GM12878 (cell line): ENCODE data around the gene RAB3GAP1. TPM values are rescaled to one million over a fixed set of nuclear protein-coding genes. Genes with fewer than 3 reads are reported as not detected.

Experiments used
- ATAC-seq: fragments of 200-7000 bp; cut with Tn5 transposase; 3 replicates; pipeline ENCODE4 v1.9.1; 2020; ENCODE audit warnings: mild to moderate bottlenecking, moderate library complexity
- BruUV-seq: library from RNA; stranded (reverse); fragments of 400-500 nt; replicated peaks from 2 replicates; lab custom pipeline; 2021; lab: Mats Ljungman, UMichigan
- CTCF ChIA-PET: fragments of 300-600 bp; sonication (Branson Sonifier 250); formaldehyde crosslinking; extraction: SDS; loops from one replicate; lab custom pipeline; 2021; ENCODE audit warnings: inconsistent platforms; lab: Yijun Ruan, JAX
- POLR2A ChIA-PET: fragments of 350-600 bp; formaldehyde crosslinking; extraction: SDS; loops from one replicate; lab custom pipeline; 2021; ENCODE audit warnings: inconsistent platforms; lab: Charles Lee
- RAD21 ChIA-PET: fragments of 300-600 bp; sonication (Branson Sonifier 250); formaldehyde crosslinking; loops from one replicate; lab custom pipeline; 2023; ENCODE audit warnings: antibody characterized with exemption; ENCODE audit not compliant: unreplicated experiment; lab: Charles Lee
- SMC1A ChIA-PET: fragments of 300-600 bp; sonication (Branson Sonifier 250); formaldehyde crosslinking; loops from one replicate; lab custom pipeline; 2023; ENCODE audit not compliant: unreplicated experiment, uncharacterized antibody; lab: Charles Lee
- DNase-seq: peaks from one replicate; pipeline ENCODE4 v3.0.0-alpha.2; 2011; ENCODE audit warnings: low read depth, low spot score
- FAIRE-seq: peaks from 3 replicates; lab custom pipeline; 2011; peaks lifted over from hg19 to GRCh38; lab: Jason Lieb, UNC
- H2AFZ ChIP-seq: 2 replicates; pipeline ENCODE4 v1.6.0; 2011; ENCODE audit warnings: low read depth, low read length, control low read depth; ENCODE audit not compliant: control insufficient read depth
- H3K27ac ChIP-seq: 2 replicates; pipeline ENCODE4 v1.5.1; 2011; ENCODE audit warnings: control low read depth; ENCODE audit not compliant: control insufficient read depth, insufficient read depth
- H3K27me3 ChIP-seq, 2 experiments: replicated peaks in 1 of 2; 2 replicates each; pipeline versions ENCODE4 v1.6.0 to v1.6.1; 2011; ENCODE audit warnings: low read length in 1 of 2; ENCODE audit not compliant: control insufficient read depth in 2 of 2, insufficient read depth in 2 of 2
- H3K36me3 ChIP-seq, 2 experiments: 2 replicates each; pipeline ENCODE4 v1.5.1; 2011; ENCODE audit warnings: low read length in 1 of 2; ENCODE audit not compliant: control insufficient read depth in 2 of 2, insufficient read depth in 2 of 2
- H3K4me1 ChIP-seq: 2 replicates; pipeline ENCODE4 v1.6.1; 2011; ENCODE audit warnings: mild to moderate bottlenecking, low read length, moderate library complexity, mixed read lengths; ENCODE audit not compliant: control insufficient read depth, insufficient read depth
- H3K4me2 ChIP-seq: 2 replicates; pipeline ENCODE4 v1.6.0; 2011; ENCODE audit warnings: control low read depth; ENCODE audit not compliant: control insufficient read depth, insufficient read depth
- H3K4me3 ChIP-seq: fragments of 200-600 bp; sonication (generic); 2 replicates; pipeline ENCODE4 v1.5.1; 2016
- H3K79me2 ChIP-seq: 2 replicates; pipeline ENCODE4 v1.6.0; 2011; ENCODE audit warnings: low read length; ENCODE audit not compliant: control insufficient read depth, insufficient read depth
- H3K9ac ChIP-seq: 2 replicates; pipeline ENCODE4 v1.8.0; 2011; ENCODE audit warnings: low read length, control low read depth, mixed read lengths; ENCODE audit not compliant: control insufficient read depth, insufficient read depth
- H3K9me3 ChIP-seq: replicated peaks from 3 replicates; pipeline ENCODE4 v1.5.1; 2011; ENCODE audit warnings: mild to moderate bottlenecking, low read length; ENCODE audit not compliant: control insufficient read depth, insufficient read depth
- H4K20me1 ChIP-seq: 2 replicates; pipeline ENCODE4 v1.6.0; 2011; ENCODE audit not compliant: control insufficient read depth, insufficient read depth
- CBX3 ChIP-seq: fragments of 200-600 bp; sonication (generic); IDR thresholded peaks from 2 replicates; pipeline ENCODE4 v1.6.1; 2016; ENCODE audit warnings: low read depth, borderline replicate concordance
- EP300 ChIP-seq, 2 experiments: fragments of 150-350 bp in 1 of 2; IDR thresholded peaks; 2 replicates each; pipeline ENCODE4 v1.6.1; 2011 to 2012; ENCODE audit warnings: low read depth in 2 of 2, low read length in 2 of 2, borderline replicate concordance in 1 of 2, improper control_type of control experiment in 1 of 2, inconsistent platforms in 1 of 2; ENCODE audit not compliant: control insufficient read depth in 1 of 2
- GATAD2B ChIP-seq: fragments of 450-650 bp; conservative IDR thresholded peaks from 2 replicates; pipeline ENCODE4 v1.6.1; 2017; ENCODE audit warnings: low read depth, mild to moderate bottlenecking, moderate library complexity
- IKZF2 ChIP-seq, 2 experiments: fragments of 450-650 bp; IDR thresholded peaks; 2 replicates each; pipeline ENCODE4 v1.6.1; 2017; ENCODE audit warnings: mild to moderate bottlenecking in 2 of 2, moderate library complexity in 2 of 2
- JUND ChIP-seq: IDR thresholded peaks from 2 replicates; pipeline ENCODE4 v1.6.1; 2012; ENCODE audit warnings: low read depth, mild to moderate bottlenecking, low read length, improper control_type of control experiment, moderate library complexity
- MTA2 ChIP-seq: fragments of 450-650 bp; IDR thresholded peaks from 2 replicates; pipeline ENCODE4 v1.6.1; 2016; ENCODE audit warnings: low read depth, mild to moderate bottlenecking, moderate library complexity
- NFYA ChIP-seq: IDR thresholded peaks from 2 replicates; pipeline ENCODE4 v1.6.1; 2011; ENCODE audit warnings: low read depth, mild to moderate bottlenecking, low read length, improper control_type of control experiment, borderline replicate concordance
- POLR2AphosphoS2 ChIP-seq: IDR thresholded peaks from 2 replicates; pipeline ENCODE4 v1.6.1; 2011; ENCODE audit warnings: low read depth, mild to moderate bottlenecking, low read length, improper control_type of control experiment, moderate library complexity
- POU2F2 ChIP-seq: IDR thresholded peaks from 3 replicates; pipeline ENCODE4 v1.6.1; 2011; ENCODE audit warnings: low read depth, mild to moderate bottlenecking, low read length, borderline replicate concordance
- SMAD5 ChIP-seq: IDR thresholded peaks from 2 replicates; pipeline ENCODE4 v1.6.1; 2016; ENCODE audit warnings: antibody characterized with exemption, low read depth
- SPI1 ChIP-seq: IDR thresholded peaks from 2 replicates; pipeline ENCODE4 v1.6.1; 2011; ENCODE audit warnings: low read depth, mild to moderate bottlenecking, low read length, moderate library complexity, borderline replicate concordance; ENCODE audit not compliant: insufficient read depth
- SRF ChIP-seq, 2 experiments: IDR thresholded peaks; 2 replicates each; pipeline ENCODE4 v1.6.1; 2011; ENCODE audit warnings: low read depth in 2 of 2, low read length in 2 of 2, mild to moderate bottlenecking in 1 of 2, moderate library complexity in 1 of 2
- ZZZ3 ChIP-seq: IDR thresholded peaks from 2 replicates; pipeline ENCODE4 v1.6.1; 2011; ENCODE audit warnings: low read depth; ENCODE audit not compliant: control insufficient read depth, insufficient read length
- in situ Hi-C: fragments of 300-500 bp; cut with MboI; formaldehyde crosslinking; loops from 9 replicates; pipeline ENCODE4 v1.14.3; 2018; ENCODE audit warnings: mixed read lengths
- intact Hi-C: fragments of 100-400 bp; cut with micrococcal nuclease; formaldehyde crosslinking; loops from one replicate; pipeline ENCODE4 v1.14.2; 2022; ENCODE audit not compliant: unreplicated experiment
- polyA plus RNA-seq, 11 experiments: library from polyadenylated mRNA; depleted of rRNA in 4 of 11; unstranded in 6 of 11; stranded (reverse) in 5 of 11; fragments of >200 nt; fragmentation: Nextera tagmentation in 4 of 11; fragmentation: Illumina TruSeq in 1 of 11; extraction: Ambion mirVana in 4 of 11; extraction: Trizol in 1 of 11; gene quantifications; 1 replicate in 1 of 11; 2 replicates in 10 of 11; pipeline versions ENCODE4 v1.2.1 to v1.2.3, GENCODE V29; 2011 to 2016; ENCODE audit warnings: inconsistent platforms in 2 of 11, missing spikeins in 2 of 11, low read depth in 1 of 11
- total RNA-seq, 4 experiments: library from RNA; depleted of rRNA in 3 of 4; stranded (reverse); fragments of >200 nt in 3 of 4; fragmentation: Illumina TruSeq in 1 of 4; extraction: Trizol in 1 of 4; gene quantifications; 2 replicates each; pipeline versions ENCODE4 v1.2.1 to v1.2.3, GENCODE V29; 2013 to 2021
- TF ChIP-seq, protein P1 (sequence below): fragments of 450-650 bp; formaldehyde crosslinking; IDR thresholded peaks from 2 replicates; pipeline ENCODE4 v1.5.0; 2022; ENCODE audit warnings: mild to moderate bottlenecking, missing genetic modification characterization
- TF ChIP-seq, protein P2 (sequence below): IDR thresholded peaks from 2 replicates; pipeline ENCODE4 v1.6.1; 2011; ENCODE audit warnings: mild to moderate bottlenecking, low read depth, low read length, moderate library complexity; ENCODE audit not compliant: insufficient replicate concordance
- TF ChIP-seq, protein P3 (sequence below): fragments of 450-650 bp; IDR thresholded peaks from 2 replicates; pipeline ENCODE4 v1.6.1; 2018; ENCODE audit warnings: borderline replicate concordance, mild to moderate bottlenecking; ENCODE audit not compliant: partially characterized antibody

RAB3GAP1 gene
- total and polyA plus RNA-seq, 10 of the 15 experiments (the other 5 are each of a cell fraction or from before 2014, with no cell fraction given), result 13.7 to 36.9 (median 21.0) TPM

DNA sequence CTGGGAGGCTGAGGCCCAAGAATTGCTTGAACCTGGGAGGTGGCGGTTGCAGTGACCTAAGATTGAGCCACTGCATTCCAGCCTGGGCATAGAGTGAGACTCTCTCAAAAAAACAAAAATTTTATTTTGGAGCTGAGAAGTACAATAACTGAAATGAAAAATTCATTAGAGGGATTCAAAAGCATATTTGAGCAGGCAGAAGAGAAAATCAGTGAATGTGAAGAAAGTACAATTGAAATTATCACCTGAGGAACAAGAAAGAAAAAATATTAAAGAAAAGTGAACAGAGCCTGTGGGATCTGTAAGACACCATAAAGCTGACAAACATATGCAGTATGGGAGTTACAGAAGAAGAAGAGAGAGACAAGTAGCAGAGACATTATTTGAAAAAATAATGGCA is 137.1 kb downstream of the RAB3GAP1 start (continued):
- TF ChIP-seq POLR2AphosphoS2, result no peak
- TF ChIP-seq, protein P1, sequence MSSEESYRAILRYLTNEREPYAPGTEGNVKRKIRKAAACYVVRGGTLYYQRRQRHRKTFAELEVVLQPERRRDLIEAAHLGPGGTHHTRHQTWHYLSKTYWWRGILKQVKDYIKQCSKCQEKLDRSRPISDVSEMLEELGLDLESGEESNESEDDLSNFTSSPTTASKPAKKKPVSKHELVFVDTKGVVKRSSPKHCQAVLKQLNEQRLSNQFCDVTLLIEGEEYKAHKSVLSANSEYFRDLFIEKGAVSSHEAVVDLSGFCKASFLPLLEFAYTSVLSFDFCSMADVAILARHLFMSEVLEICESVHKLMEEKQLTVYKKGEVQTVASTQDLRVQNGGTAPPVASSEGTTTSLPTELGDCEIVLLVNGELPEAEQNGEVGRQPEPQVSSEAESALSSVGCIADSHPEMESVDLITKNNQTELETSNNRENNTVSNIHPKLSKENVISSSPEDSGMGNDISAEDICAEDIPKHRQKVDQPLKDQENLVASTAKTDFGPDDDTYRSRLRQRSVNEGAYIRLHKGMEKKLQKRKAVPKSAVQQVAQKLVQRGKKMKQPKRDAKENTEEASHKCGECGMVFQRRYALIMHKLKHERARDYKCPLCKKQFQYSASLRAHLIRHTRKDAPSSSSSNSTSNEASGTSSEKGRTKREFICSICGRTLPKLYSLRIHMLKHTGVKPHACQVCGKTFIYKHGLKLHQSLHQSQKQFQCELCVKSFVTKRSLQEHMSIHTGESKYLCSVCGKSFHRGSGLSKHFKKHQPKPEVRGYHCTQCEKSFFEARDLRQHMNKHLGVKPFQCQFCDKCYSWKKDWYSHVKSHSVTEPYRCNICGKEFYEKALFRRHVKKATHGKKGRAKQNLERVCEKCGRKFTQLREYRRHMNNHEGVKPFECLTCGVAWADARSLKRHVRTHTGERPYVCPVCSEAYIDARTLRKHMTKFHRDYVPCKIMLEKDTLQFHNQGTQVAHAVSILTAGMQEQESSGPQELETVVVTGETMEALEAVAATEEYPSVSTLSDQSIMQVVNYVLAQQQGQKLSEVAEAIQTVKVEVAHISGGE (CRISPR knock-in tag), result no peak
- no peak for TF ChIP-seq SRF (IDR thresholded peaks at IDR 0.05; ENCODE audit: low read depth in 2 of 2, low read length in 2 of 2)
- no peak for TF ChIP-seq ZZZ3

DNA sequence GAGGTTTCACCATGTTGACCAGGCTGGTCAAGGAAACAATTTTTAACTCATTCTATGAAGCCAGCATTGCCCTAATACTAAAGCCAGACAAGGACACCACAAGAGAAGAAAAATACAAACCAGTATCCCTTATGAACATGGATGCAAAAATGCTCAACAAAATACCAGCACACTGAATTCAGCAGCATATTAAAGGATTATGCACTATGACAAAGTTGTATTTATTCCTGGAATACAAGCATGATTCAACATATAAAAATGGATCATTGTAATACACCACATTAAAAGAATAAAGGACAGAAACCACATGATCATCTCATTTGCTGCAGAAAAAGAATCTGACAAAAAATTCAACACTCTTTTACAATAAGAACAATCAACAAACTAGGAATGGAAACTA is 138.7 kb downstream of the RAB3GAP1 start:
- ChIA-PET RAD21 (no interaction called here), POLR2A (no interaction called here), CTCF (no interaction called here), SMC1A (no interaction called here)
- FAIRE-seq (no peak), DNase-seq (no peak), ATAC-seq (no peak)
- in situ Hi-C loops (no loop called here), intact Hi-C loops (loop anchor here (10.0 kb wide), 1 partner anchor 524 kb away; no protein-coding TSS in a partner anchor)
- Histone ChIP-seq H3K4me1 (no peaks in the 10 kb centered on the region), H3K9ac (no peak overlapping the region), H3K36me3 (no peaks in the 10 kb centered on the region), H3K79me2 (no peaks in the 10 kb centered on the region), H3K27me3 (no peaks in the 10 kb centered on the region), H3K9me3 (no peaks in the 10 kb centered on the region), H3K4me2 (no peak overlapping the region), H3K4me3 (no peak overlapping the region), H3K27ac (no peak overlapping the region), H2AFZ (no peak overlapping the region), H4K20me1 (no peaks in the 10 kb centered on the region)
- no TSS peak for BruUV-seq
- no peak for TF ChIP-seq SMAD5
- no peak for TF ChIP-seq POU2F2
- TF ChIP-seq SPI1, result no peak
- no peak for TF ChIP-seq JUND
- no peak for TF ChIP-seq GATAD2B
- no peak for TF ChIP-seq NFYA
- TF ChIP-seq, protein P2, sequence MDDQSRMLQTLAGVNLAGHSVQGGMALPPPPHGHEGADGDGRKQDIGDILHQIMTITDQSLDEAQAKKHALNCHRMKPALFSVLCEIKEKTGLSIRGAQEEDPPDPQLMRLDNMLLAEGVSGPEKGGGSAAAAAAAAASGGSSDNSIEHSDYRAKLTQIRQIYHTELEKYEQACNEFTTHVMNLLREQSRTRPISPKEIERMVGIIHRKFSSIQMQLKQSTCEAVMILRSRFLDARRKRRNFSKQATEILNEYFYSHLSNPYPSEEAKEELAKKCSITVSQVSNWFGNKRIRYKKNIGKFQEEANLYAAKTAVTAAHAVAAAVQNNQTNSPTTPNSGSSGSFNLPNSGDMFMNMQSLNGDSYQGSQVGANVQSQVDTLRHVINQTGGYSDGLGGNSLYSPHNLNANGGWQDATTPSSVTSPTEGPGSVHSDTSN, result no peak
- TF ChIP-seq, protein P3, sequence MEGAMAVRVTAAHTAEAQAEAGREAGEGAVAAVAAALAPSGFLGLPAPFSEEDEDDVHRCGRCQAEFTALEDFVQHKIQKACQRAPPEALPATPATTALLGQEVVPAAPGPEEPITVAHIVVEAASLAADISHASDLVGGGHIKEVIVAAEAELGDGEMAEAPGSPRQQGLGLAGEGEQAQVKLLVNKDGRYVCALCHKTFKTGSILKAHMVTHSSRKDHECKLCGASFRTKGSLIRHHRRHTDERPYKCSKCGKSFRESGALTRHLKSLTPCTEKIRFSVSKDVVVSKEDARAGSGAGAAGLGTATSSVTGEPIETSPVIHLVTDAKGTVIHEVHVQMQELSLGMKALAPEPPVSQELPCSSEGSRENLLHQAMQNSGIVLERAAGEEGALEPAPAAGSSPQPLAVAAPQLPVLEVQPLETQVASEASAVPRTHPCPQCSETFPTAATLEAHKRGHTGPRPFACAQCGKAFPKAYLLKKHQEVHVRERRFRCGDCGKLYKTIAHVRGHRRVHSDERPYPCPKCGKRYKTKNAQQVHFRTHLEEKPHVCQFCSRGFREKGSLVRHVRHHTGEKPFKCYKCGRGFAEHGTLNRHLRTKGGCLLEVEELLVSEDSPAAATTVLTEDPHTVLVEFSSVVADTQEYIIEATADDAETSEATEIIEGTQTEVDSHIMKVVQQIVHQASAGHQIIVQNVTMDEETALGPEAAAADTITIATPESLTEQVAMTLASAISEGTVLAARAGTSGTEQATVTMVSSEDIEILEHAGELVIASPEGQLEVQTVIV, result no peak
- no peak for TF ChIP-seq IKZF2 (IDR thresholded peaks at IDR 0.05)
- TF ChIP-seq CBX3, result no peak
- TF ChIP-seq EP300 (IDR thresholded peaks at IDR 0.05; ENCODE audit: borderline replicate concordance in 1 of 2, control insufficient read depth in 1 of 2, low read depth in 2 of 2, low read length in 2 of 2), result no peak
- no peak for TF ChIP-seq MTA2
